ENCODE results near the gene RPL38. TPM values are rescaled to one million over a fixed set of nuclear protein-coding genes. Genes with fewer than 3 reads are reported as not detected.

The RPL38 gene
- total RNA-seq, 1 donor = 976 TPM

DNA sequence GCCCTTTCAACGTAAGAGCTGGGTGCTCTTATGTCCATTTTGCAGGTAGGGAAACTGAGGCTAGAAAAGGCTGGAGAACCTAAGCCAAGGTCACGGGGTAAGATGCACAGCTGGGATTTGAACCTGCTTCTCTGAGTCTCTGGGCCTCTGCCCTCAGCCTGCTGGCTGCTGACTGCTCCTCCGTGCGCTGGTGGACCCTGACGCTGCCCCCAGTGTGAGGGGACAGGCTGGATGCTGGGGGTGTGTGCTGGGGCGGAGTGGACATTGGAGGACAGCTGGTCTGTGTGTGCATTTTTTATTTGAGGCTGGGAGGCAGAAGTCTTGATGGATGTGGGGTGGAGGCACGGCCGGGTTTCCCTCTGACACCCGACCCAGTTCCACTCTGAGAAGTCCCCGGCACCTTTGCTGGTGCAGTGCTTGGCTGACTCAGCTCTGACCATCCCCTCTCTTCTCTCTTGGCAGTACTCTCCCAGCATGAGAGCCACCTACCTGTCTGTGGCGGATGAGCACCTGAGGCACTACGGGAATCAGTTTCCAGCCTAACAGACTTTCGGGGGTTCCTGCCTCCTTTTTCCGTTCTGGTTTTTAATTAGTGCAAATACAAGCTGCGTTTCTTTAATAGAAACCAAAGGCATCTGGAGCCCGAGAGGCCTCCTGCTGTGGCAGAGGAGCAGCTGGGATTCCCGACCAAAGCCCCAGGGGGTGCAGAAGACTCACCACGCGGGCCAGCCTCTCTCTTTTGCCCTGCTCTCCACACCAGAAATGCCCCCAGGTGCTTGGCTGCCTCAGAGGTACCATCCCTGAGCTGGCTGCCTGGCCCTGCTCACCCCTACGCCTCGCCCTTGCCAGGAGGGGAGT is 56.4 kb downstream of the RPL38 start:
- H3K4me1 ChIP-seq (ENCODE audit: insufficient read depth, low read length) = no peaks in the 10 kb centered on the region
- no peak overlapping the region for H3K4me3 ChIP-seq (ENCODE audit: low read length)
- no peaks in the 10 kb centered on the region for H3K9me3 ChIP-seq (ENCODE audit: low read depth, low read length)
- no peaks in the 10 kb centered on the region for H3K27me3 ChIP-seq (ENCODE audit: insufficient read depth, low read length)

Other genes starting within 250 kb of the RPL38 start
- gene TTYH2, start 9.9 kb downstream of the RPL38 start, total RNA-seq = 8.5 TPM
- 0.21 TPM for gene DNAI2, start 70.6 kb downstream of the RPL38 start, total RNA-seq
- gene KIF19, start 122.5 kb downstream of the RPL38 start, total RNA-seq = 1.2 TPM
- not detected for gene BTBD17, start 158.2 kb downstream of the RPL38 start, total RNA-seq
- not detected for gene GPR142, start 163.8 kb downstream of the RPL38 start, total RNA-seq
- 0.31 TPM for gene GPRC5C, start 228.4 kb downstream of the RPL38 start, total RNA-seq